GM12801 (cell line): Measurements from ENCODE around the gene SLC39A10.

Source experiments
- CTCF ChIP-seq: IDR thresholded peaks from one replicate; pipeline ENCODE4 v1.5.1; 2011; ENCODE audit warnings: control low read depth; ENCODE audit not compliant: insufficient read length; ENCODE audit errors: extremely low read depth

SLC39A10 gene

GRCh38 chr2:195667974-195668373 is 10.9 kb downstream of the SLC39A10 start:
- TF ChIP-seq CTCF, result no peak

GRCh38 chr2:195670191-195670590 is 13.2 kb downstream of the SLC39A10 start:
- TF ChIP-seq CTCF, result no peak

GRCh38 chr2:195671563-195671962 is 14.5 kb downstream of the SLC39A10 start:
- TF ChIP-seq CTCF, result no peak

- TF ChIP-seq CTCF, result no peak
These were observed 15.6 kb downstream of the SLC39A10 start for GRCh38 chr2:195672674-195673073.

GRCh38 chr2:195674491-195675221 is 17.6 kb downstream of the SLC39A10 start:
- no peak for TF ChIP-seq CTCF

GRCh38 chr2:195675783-195676427 is 18.9 kb downstream of the SLC39A10 start:
- TF ChIP-seq CTCF, result no peak

- TF ChIP-seq CTCF, result no peak
These were observed 20.3 kb downstream of the SLC39A10 start for GRCh38 chr2:195677290-195677689.
